Nephron progenitor cell (in vitro differentiated cells): ENCODE data around the gene CIAPIN1.
A peak's percentile ranks its signal among the peaks of the same experiment; 100 is the strongest.

Source experiments
- DNase-seq: peaks from one replicate; pipeline ENCODE4 v3.0.0; 2021
- H3K27ac Mint-ChIP-seq: 2 replicates; pipeline ENCODE4 v1.8.0; 2021; ENCODE audit warnings: mild to moderate bottlenecking, moderate library complexity, mixed read lengths
- H3K27me3 Mint-ChIP-seq: 2 replicates; pipeline ENCODE4 v1.8.0; 2021; ENCODE audit warnings: mild to moderate bottlenecking, low read depth, mixed read lengths; ENCODE audit not compliant: poor library complexity
- H3K36me3 Mint-ChIP-seq: 2 replicates; pipeline ENCODE4 v1.8.0; 2021; ENCODE audit warnings: low read depth, mixed read lengths
- H3K4me1 Mint-ChIP-seq: 2 replicates; pipeline ENCODE4 v1.8.0; 2021; ENCODE audit warnings: mixed read lengths
- H3K4me3 Mint-ChIP-seq: 2 replicates; pipeline ENCODE4 v1.8.0; 2021; ENCODE audit warnings: mild to moderate bottlenecking, moderate library complexity, mixed read lengths
- H3K9me3 Mint-ChIP-seq: 2 replicates; pipeline ENCODE4 v1.8.0; 2021; ENCODE audit warnings: mild to moderate bottlenecking, moderate library complexity, mixed read lengths
- TF ChIP-seq, protein P1 (sequence below): fragments of 200-600 bp; sonication (generic); IDR thresholded peaks from 2 replicates; pipeline ENCODE4 v1.5.0; 2021; ENCODE audit warnings: antibody characterized with exemption

CIAPIN1 gene

DNA sequence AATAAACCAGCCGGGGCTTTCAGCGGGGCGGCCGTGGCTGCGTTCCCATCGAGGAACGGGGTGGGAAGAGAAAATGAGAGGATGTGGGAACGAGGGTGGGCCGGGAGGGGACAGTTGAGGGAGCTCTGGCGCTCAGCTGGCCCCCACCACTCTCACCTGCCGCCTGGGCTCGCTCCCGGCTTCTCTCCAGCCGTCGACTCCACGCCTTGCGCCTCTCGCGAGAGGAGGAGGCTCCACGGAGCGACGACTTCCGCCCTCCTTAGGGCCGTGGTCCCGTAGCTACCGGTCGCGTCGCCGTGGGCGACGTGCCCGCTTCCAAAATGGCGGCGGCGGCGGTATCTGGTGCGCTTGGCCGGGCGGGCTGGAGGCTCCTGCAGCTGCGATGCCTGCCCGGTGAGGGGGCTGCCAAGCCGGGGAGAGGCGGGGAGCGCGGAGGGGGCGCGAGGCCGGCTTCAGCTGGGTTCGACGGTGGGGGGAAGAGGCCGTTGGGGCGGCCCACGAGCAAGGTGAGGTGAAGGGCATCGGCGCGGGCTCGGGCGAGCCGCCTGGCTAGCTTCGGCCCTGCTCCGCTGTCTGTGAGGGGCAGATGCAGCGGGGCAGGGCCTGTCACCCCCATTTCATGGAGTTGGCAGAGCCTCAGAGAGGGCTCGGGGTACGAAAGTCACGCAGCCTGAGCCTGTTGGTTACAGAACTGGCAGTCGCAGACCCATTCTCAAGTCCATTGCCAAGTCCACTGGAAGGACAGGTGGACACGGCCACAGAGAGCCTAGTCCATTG, at the start of gene CIAPIN1, which contains the start of gene COQ9:
CIAPIN1 (minus strand) TSS at position 200 of the 777 bp plus-strand sequence. CDS start 6,457 bp downstream, outside the sequence.
COQ9 (plus strand) TSS at position 294 of the 777 bp plus-strand sequence; CDS start at position 321, 27 bp downstream.
- Mint-ChIP-seq H3K27me3 (no peaks in the 10 kb centered on the region), H3K27ac (peak within 1 kb of the TSS; percentile 75), H3K36me3 (peaks cover 29% of the 10 kb centered on the region), H3K4me3 (peak within 1 kb of the TSS; percentile 94), H3K4me1 (peaks cover 24% of the 10 kb centered on the region), H3K9me3 (peaks cover 5% of the 10 kb centered on the region)
- TF ChIP-seq, protein P1, sequence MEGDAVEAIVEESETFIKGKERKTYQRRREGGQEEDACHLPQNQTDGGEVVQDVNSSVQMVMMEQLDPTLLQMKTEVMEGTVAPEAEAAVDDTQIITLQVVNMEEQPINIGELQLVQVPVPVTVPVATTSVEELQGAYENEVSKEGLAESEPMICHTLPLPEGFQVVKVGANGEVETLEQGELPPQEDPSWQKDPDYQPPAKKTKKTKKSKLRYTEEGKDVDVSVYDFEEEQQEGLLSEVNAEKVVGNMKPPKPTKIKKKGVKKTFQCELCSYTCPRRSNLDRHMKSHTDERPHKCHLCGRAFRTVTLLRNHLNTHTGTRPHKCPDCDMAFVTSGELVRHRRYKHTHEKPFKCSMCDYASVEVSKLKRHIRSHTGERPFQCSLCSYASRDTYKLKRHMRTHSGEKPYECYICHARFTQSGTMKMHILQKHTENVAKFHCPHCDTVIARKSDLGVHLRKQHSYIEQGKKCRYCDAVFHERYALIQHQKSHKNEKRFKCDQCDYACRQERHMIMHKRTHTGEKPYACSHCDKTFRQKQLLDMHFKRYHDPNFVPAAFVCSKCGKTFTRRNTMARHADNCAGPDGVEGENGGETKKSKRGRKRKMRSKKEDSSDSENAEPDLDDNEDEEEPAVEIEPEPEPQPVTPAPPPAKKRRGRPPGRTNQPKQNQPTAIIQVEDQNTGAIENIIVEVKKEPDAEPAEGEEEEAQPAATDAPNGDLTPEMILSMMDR, result no peak
- DNase-seq, result peak; percentile 89

GRCh38 chr16:57493767-57494166, 46.6 kb upstream of the CIAPIN1 start:
- TF ChIP-seq, protein P1, result no peak
- Mint-ChIP-seq H3K36me3 (no peaks in the 10 kb centered on the region), H3K27ac (no peak overlapping the region), H3K9me3 (peaks cover 5% of the 10 kb centered on the region), H3K27me3 (peaks cover 10% of the 10 kb centered on the region), H3K4me3 (no peak overlapping the region), H3K4me1 (peaks cover 5% of the 10 kb centered on the region)
- DNase-seq, result no peak

- peaks cover 5% of the 10 kb centered on the region for H3K9me3 Mint-ChIP-seq
- H3K36me3 Mint-ChIP-seq, result no peaks in the 10 kb centered on the region
- no peak overlapping the region for H3K4me3 Mint-ChIP-seq
- H3K4me1 Mint-ChIP-seq, result peaks cover 35% of the 10 kb centered on the region
- peaks cover 7% of the 10 kb centered on the region for H3K27me3 Mint-ChIP-seq
- no peak for DNase-seq
- H3K27ac Mint-ChIP-seq, result no peak overlapping the region
- TF ChIP-seq, protein P1, result no peak
Measured at GRCh38 chr16:57489229-57489628, 42.0 kb upstream of the CIAPIN1 start.

GRCh38 chr16:57486858-57487834, 40.0 kb upstream of the CIAPIN1 start:
- H3K27me3 Mint-ChIP-seq, result peaks cover under 1% of the 10 kb centered on the region
- peaks cover 5% of the 10 kb centered on the region for H3K9me3 Mint-ChIP-seq
- no peak for DNase-seq
- no peaks in the 10 kb centered on the region for H3K36me3 Mint-ChIP-seq
- no peak overlapping the region for H3K27ac Mint-ChIP-seq
- TF ChIP-seq, protein P1, result no peak
- peak overlapping the region; percentile 81 for H3K4me3 Mint-ChIP-seq
- H3K4me1 Mint-ChIP-seq, result peaks cover 29% of the 10 kb centered on the region

GRCh38 chr16:57485916-57486857, 39.0 kb upstream of the CIAPIN1 start, which contains the start of gene DOK4:
DOK4 (minus strand) TSS chr16:57486493; CDS start chr16:57479507, 6,986 bp downstream.
- Mint-ChIP-seq H3K4me1 (peaks cover 33% of the 10 kb centered on the region), H3K4me3 (peak within 1 kb of the TSS; percentile 94), H3K27ac (peak within 1 kb of the TSS; percentile 78), H3K27me3 (no peaks in the 10 kb centered on the region), H3K36me3 (no peaks in the 10 kb centered on the region), H3K9me3 (peaks cover 5% of the 10 kb centered on the region)
- TF ChIP-seq, protein P1, result no peak
- DNase-seq, result peak; percentile 93
